ENCODE measurements around the gene OR2A25.

DNA sequence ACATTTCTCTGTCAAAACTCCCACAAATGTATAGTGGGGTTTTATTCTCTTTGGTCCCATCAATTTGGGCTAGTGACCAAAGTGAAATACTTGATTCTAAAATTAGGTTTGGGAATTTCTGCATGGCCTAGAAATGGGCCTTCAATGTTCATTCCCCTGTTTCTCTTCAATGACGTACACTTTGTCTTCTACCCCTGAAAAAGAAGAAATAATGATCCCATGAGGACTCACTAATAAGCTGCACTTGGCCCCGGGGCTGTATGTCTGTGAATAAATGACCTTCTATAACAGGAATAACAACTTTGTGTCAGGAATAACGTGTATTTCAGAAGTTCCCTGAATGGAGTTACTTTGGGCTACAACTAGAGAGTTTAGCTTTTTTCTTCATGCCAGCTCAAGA lies 49.3 kb upstream of the OR2A25 start:
- TF ChIP-seq, protein P1, sequence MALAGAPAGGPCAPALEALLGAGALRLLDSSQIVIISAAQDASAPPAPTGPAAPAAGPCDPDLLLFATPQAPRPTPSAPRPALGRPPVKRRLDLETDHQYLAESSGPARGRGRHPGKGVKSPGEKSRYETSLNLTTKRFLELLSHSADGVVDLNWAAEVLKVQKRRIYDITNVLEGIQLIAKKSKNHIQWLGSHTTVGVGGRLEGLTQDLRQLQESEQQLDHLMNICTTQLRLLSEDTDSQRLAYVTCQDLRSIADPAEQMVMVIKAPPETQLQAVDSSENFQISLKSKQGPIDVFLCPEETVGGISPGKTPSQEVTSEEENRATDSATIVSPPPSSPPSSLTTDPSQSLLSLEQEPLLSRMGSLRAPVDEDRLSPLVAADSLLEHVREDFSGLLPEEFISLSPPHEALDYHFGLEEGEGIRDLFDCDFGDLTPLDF (CRISPR knock-in tag; IDR thresholded peaks at IDR 0.05) = no peak
- no peak for TF ChIP-seq TEAD4 (CRISPR knock-in tag; IDR thresholded peaks at IDR 0.05)
- TF ChIP-seq, protein P2, sequence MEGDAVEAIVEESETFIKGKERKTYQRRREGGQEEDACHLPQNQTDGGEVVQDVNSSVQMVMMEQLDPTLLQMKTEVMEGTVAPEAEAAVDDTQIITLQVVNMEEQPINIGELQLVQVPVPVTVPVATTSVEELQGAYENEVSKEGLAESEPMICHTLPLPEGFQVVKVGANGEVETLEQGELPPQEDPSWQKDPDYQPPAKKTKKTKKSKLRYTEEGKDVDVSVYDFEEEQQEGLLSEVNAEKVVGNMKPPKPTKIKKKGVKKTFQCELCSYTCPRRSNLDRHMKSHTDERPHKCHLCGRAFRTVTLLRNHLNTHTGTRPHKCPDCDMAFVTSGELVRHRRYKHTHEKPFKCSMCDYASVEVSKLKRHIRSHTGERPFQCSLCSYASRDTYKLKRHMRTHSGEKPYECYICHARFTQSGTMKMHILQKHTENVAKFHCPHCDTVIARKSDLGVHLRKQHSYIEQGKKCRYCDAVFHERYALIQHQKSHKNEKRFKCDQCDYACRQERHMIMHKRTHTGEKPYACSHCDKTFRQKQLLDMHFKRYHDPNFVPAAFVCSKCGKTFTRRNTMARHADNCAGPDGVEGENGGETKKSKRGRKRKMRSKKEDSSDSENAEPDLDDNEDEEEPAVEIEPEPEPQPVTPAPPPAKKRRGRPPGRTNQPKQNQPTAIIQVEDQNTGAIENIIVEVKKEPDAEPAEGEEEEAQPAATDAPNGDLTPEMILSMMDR (IDR thresholded peaks at IDR 0.05) = no peak
- no peak for TF ChIP-seq ETV6 (CRISPR knock-in tag; IDR thresholded peaks at IDR 0.05)
- no peak for TF ChIP-seq NR3C1 (CRISPR knock-in tag; conservative IDR thresholded peaks at IDR 0.05; ENCODE audit: low read depth)
- TF ChIP-seq, protein P3, sequence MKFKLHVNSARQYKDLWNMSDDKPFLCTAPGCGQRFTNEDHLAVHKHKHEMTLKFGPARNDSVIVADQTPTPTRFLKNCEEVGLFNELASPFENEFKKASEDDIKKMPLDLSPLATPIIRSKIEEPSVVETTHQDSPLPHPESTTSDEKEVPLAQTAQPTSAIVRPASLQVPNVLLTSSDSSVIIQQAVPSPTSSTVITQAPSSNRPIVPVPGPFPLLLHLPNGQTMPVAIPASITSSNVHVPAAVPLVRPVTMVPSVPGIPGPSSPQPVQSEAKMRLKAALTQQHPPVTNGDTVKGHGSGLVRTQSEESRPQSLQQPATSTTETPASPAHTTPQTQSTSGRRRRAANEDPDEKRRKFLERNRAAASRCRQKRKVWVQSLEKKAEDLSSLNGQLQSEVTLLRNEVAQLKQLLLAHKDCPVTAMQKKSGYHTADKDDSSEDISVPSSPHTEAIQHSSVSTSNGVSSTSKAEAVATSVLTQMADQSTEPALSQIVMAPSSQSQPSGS (CRISPR knock-in tag; IDR thresholded peaks at IDR 0.05; ENCODE audit: borderline replicate concordance, low read depth) = no peak
- TF ChIP-seq TP53 (CRISPR knock-in tag; IDR thresholded peaks at IDR 0.05) = no peak
- TF ChIP-seq NFYB (CRISPR knock-in tag; conservative IDR thresholded peaks at IDR 0.05; ENCODE audit: low read depth) = no peak
- TF ChIP-seq, protein P4, sequence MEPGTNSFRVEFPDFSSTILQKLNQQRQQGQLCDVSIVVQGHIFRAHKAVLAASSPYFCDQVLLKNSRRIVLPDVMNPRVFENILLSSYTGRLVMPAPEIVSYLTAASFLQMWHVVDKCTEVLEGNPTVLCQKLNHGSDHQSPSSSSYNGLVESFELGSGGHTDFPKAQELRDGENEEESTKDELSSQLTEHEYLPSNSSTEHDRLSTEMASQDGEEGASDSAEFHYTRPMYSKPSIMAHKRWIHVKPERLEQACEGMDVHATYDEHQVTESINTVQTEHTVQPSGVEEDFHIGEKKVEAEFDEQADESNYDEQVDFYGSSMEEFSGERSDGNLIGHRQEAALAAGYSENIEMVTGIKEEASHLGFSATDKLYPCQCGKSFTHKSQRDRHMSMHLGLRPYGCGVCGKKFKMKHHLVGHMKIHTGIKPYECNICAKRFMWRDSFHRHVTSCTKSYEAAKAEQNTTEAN (CRISPR knock-in tag; IDR thresholded peaks at IDR 0.05) = no peak
- no peak for TF ChIP-seq SP1 (CRISPR knock-in tag; conservative IDR thresholded peaks at IDR 0.05)
- no peak for TF ChIP-seq CREB1 (CRISPR knock-in tag; IDR thresholded peaks at IDR 0.05)
- TF ChIP-seq ZNF121 (CRISPR knock-in tag; IDR thresholded peaks at IDR 0.05) = no peak
- TF ChIP-seq, protein P5, sequence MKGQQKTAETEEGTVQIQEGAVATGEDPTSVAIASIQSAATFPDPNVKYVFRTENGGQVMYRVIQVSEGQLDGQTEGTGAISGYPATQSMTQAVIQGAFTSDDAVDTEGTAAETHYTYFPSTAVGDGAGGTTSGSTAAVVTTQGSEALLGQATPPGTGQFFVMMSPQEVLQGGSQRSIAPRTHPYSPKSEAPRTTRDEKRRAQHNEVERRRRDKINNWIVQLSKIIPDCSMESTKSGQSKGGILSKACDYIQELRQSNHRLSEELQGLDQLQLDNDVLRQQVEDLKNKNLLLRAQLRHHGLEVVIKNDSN (CRISPR knock-in tag; IDR thresholded peaks at IDR 0.05) = no peak

All from WTC11 (cell line).